ENCODE measurements around the gene MYO5B.

MYO5B gene

GRCh38 chr18:49961271-49961670 is 233.7 kb downstream of the MYO5B start:
- no peak for DNase-seq

GRCh38 chr18:49960376-49960775 is 234.6 kb downstream of the MYO5B start:
- no peak for DNase-seq

- no peak for DNase-seq
Observed at GRCh38 chr18:49959176-49959575, 235.8 kb downstream of the MYO5B start.

GRCh38 chr18:49955263-49955662 is 239.7 kb downstream of the MYO5B start:
- DNase-seq, result no peak

GRCh38 chr18:49953391-49953790 is 241.6 kb downstream of the MYO5B start:
- DNase-seq, result no peak

GRCh38 chr18:49949951-49950395 is 245.0 kb downstream of the MYO5B start:
- DNase-seq, result no peak

- DNase-seq, result no peak
Observed at GRCh38 chr18:49948975-49949374, 246.0 kb downstream of the MYO5B start.

- DNase-seq, result no peak
Observed at GRCh38 chr18:49944663-49945062, 250.3 kb downstream of the MYO5B start.

GRCh38 chr18:49936821-49937220 is 258.1 kb downstream of the MYO5B start:
- no peak for DNase-seq

GRCh38 chr18:49935215-49935614 is 259.7 kb downstream of the MYO5B start:
- no peak for DNase-seq

- no peak for DNase-seq
Observed at GRCh38 chr18:49934457-49934856, 260.5 kb downstream of the MYO5B start.

GRCh38 chr18:49933530-49934128 is 261.3 kb downstream of the MYO5B start:
- peak; percentile 14 for DNase-seq

- DNase-seq, result no peak
Observed at GRCh38 chr18:49931760-49932159, 263.2 kb downstream of the MYO5B start.

GRCh38 chr18:49931179-49931578 is 263.8 kb downstream of the MYO5B start:
- no peak for DNase-seq

- no peak for DNase-seq
Observed at GRCh38 chr18:49926106-49926745, 268.7 kb downstream of the MYO5B start.

GRCh38 chr18:49924293-49924983 is 270.5 kb downstream of the MYO5B start:
- DNase-seq, result no peak

GRCh38 chr18:49922228-49922627 is 272.7 kb downstream of the MYO5B start:
- no peak for DNase-seq

GRCh38 chr18:49921318-49921985 is 273.5 kb downstream of the MYO5B start:
- no peak for DNase-seq

GRCh38 chr18:49920731-49921130 is 274.2 kb downstream of the MYO5B start:
- DNase-seq, result no peak

GRCh38 chr18:49917742-49918141 is 277.2 kb downstream of the MYO5B start:
- DNase-seq, result no peak

- no peak for DNase-seq
Observed at GRCh38 chr18:49915352-49915751, 279.6 kb downstream of the MYO5B start.

- no peak for DNase-seq
Observed at GRCh38 chr18:49913221-49913620, 281.7 kb downstream of the MYO5B start.

GRCh38 chr18:49911427-49911826 is 283.5 kb downstream of the MYO5B start:
- no peak for DNase-seq

GRCh38 chr18:49910986-49911385 is 284.0 kb downstream of the MYO5B start:
- no peak for DNase-seq
